GM18498 (cell line): ENCODE results near the gene ZRSR2.
"Not testable (repeated sequence)": the region's sequence is repeated elsewhere in the genome, so short reads cannot be mapped to it uniquely, and the experiment has no call there.

Experiments
- ATAC-seq: cut with Tn5 transposase; IDR thresholded peaks from one replicate; pipeline ENCODE4 v1.9.1; 2021; ENCODE audit warnings: mild to moderate bottlenecking, moderate library complexity; ENCODE audit not compliant: unreplicated experiment

The ZRSR2 gene

DNA sequence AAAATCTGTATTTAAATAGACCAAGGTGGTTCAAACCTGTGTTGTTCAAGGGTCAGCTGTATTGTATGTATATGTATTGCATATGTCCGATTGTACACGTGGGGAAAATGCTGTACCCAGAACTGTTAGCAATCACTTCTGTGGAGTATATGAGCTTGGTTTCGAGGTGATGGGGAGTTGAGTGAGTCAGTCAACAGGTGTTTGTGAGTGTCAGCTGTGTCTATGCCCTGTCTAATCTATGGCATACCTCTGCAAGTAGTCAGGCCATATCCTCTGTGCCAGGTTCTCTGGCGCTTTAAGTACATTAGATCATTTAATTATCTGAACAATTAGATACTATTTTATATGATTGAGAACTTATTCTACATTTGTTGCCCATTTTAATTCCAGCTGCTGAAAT, 7.4 kb downstream of the ZRSR2 start:
- no peak for ATAC-seq

DNA sequence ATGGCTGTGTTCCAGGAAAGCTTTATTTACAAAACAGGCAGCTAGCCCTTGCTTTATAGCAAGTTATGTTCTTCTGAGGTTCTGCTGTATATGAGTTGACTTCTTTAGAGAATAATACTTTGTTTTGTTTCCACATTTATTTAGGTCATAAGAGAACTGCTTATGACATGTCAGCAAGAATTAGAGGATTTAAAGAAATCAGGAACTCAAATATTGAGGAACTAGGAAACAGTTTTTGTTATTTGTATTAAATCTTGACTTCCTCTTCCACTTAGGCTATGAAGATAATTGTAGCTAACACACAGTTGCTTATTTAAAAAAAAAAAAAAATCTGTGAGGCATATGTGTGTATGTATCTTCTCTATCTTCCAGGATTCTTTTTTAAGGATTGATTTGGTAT, 14.3 kb downstream of the ZRSR2 start:
- no peak for ATAC-seq

DNA sequence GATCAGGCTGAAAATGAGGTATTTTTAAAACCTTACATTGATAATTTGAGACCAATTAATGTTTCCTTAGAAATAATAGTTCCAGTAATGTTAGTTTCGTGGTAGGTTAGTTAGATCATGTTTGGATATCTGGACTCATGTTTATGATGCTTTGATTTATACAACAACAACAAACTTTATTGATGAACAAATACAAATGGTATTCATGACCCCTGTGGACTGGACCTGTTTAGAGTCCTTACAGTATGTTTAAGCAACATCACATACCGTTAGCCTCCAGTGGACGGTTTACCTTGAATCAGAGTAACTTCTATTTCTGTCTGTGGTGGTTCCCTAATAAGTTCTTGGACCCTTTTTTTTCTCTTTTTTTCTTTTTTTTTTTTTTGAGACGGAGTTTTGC, 18.0 kb downstream of the ZRSR2 start:
- ATAC-seq, result no peak

- no peak for ATAC-seq
These were observed 22.1 kb downstream of the ZRSR2 start for GRCh38 chrX:15812192-15812938.

DNA sequence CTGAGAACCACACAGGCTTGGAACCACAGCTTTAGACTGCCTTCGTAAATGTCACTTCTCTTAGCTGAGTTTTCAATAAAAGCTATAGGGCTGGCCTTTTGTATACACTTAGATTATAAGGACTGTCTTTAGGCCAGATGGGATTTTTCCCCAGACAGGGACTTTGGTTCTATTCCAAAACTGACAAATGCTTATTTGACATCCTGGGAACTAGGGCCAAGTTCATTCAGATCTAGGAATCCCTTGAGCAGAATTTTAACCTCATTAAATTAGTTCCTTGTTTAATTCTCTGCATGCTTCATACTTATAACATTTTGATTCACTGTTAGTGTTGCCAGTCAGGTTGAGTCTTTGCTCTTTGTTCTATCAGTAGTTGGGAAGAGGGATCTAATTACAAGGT, 23.1 kb downstream of the ZRSR2 start:
- ATAC-seq, result no peak

DNA sequence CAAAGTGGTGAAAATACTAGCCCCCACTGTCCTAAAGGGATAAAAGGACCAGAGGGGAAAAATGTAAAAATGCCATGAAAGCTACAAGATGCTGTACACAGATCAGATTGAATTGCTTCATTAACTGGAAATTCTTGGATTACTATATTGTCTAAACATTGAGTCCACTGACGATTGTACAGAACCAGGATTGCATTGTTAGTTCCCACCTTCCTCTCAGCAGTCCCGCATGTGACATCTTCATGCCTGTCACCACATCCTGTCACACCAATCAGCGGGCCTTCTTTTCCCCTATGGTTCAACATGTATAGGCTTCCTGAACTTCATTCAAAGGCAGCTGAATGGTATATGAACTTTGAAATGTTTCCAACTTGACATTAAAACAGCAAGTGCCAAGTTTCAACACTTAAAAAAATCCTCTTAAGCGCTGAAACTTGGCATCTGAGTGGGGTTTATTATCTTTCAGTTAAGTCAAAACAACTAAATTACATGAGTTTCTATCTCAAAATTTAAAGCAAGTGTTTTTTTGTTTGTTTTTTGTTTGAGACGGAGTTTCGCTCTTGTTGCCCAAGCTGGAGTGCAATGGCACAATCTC, 24.6 kb downstream of the ZRSR2 start:
- no peak for ATAC-seq

DNA sequence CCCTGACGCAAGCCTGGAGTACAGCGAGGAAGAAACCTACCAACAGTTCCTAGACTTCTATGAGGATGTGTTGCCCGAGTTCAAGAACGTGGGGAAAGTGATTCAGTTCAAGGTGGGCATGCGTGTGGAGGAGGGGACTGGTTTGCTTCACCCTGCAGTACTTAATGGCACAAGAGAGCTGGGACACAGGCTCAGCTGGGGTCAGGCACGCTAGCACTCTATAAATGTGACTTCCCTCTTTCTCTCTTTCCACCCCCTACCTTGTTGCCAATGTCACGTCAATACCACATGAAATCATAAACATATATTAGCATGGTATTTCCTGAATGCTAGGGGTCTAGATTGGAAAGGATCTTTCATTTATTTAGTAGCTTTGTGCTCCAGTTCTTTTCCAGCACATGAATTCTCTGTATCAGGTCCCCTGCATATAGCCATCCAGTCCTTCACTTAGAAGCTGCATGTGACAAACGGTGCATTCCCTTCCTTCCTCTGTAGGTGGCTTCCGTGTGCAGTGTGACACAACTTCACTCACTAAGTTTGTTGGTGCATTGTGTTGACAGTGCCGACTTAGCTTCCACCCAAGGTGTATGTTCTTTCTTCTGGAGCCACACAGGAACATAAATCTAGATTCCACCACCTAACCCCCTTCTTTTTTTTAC, 25.6 kb downstream of the ZRSR2 start:
- ATAC-seq, result no peak

DNA sequence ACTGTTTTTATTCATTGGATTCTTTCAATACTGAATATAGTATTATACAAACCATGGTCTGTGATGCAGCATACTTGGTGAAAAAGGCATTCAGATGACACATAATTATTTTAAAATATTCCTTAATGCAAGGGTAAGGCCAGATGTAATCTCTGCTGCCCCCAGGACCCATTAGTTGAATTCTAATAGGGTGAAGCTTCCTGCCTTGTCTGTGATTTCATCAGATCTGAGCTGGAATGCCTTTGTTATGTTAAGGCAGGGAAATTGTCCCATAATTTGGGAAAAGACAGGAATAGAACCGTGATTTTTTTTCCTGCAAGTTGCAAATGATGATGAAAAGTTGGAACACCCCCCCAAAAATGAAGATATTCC, 26.1 kb downstream of the ZRSR2 start:
- no peak for ATAC-seq

- ATAC-seq, result no peak
These were observed 26.6 kb downstream of the ZRSR2 start for GRCh38 chrX:15816886-15817285.

DNA sequence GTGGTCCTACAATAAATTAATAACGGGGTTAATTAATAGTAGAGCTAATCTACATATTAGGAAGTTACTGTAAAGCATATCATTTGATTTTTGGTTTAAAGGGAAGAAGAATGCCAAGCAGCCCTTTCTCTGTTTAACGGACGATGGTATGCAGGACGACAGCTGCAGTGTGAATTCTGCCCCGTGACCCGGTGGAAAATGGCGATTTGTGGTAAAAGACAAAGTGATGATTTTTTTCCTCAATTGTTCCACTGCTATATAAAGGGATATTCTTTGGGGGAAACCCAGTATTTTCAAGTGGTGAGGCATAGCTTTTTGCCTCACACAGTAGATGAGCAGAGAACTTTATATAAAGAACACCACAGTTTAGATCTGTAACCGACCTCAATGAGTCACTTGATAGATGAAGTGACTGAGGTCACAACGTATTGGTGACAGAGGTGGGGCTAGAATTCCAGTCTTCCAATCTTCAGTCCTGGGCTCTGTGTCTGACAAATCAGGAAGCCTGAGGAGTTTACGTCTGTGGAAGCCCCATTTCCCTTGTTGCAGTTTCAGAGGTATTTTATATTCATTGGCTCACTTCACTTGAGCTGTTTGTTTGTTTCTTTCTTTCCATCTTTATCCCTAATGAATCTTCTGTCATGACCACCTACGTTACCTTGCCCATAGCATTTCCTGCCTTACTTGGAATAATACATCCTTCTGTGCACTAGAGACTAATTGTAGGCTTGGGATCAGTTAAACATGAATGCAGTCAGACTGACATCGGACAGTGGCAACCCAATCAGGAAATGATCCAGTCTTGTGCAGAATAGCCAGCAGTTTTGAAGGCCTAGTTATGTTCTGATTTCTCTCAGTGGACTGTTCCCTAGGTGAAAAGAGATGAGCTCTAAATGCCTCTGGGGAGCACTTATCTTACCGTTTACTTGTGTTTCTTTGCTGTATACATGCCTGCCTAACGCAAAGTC, 30.1 kb downstream of the ZRSR2 start:
- no peak for ATAC-seq

GRCh38 chrX:15822922-15823321, 32.6 kb downstream of the ZRSR2 start:
- no peak for ATAC-seq

- ATAC-seq, result no peak
These were observed 35.7 kb downstream of the ZRSR2 start for GRCh38 chrX:15825936-15826335.

DNA sequence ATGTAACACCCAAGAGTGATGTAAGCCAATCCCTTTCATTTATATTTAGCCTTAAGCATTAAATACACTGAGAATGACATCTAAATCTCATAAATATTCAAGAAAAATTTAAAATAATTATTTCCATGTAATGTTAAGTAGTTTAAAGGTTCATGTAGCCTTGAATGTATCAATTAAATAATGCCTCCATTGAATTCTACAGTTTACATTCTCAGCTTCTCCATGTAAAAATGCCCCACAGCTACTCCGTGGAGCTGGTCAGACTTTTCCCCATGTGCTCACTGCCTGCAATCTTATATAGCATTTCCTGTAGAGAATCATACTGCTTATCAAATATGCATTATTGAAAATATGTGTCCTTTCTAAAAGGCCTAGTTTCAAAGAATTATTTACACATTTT, 38.9 kb downstream of the ZRSR2 start:
- no peak for ATAC-seq

DNA sequence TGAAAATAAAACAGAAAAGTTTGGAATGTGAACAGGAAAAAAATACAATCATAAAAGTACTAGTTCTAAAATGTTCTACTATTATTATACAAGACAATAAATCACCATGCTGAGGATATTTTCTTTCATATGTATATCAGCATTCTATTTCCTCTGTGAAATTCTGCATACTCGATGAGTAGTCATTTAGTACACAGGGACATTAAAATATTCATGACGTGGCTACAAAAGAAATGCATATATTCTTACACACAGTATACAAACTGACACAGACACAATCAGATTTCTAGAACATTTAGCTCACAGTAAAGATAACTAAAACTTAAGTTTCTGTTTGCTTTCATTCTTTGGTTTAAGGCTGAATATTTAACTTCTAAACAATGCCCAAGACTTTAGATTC, 41.1 kb downstream of the ZRSR2 start:
- ATAC-seq, result not testable (repeated sequence)

DNA sequence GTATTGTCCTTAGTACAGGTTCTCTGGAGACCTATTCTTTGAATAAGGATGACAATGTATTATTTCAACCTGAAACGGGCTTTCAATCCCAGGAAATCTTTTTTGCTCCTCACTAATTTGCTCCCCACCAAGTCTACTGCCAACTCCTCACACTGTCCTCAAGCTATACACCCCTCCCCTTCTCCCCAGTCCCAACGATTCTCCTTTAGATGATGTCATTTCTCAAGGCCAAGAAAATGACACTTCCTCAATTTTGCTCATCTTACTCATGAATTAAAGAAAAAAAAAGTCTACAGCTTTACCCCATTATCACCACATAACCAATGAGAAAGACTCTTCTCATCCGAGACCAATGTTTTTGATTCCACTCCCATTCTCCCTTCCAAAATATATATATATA, 43.8 kb downstream of the ZRSR2 start:
- ATAC-seq, result no peak

DNA sequence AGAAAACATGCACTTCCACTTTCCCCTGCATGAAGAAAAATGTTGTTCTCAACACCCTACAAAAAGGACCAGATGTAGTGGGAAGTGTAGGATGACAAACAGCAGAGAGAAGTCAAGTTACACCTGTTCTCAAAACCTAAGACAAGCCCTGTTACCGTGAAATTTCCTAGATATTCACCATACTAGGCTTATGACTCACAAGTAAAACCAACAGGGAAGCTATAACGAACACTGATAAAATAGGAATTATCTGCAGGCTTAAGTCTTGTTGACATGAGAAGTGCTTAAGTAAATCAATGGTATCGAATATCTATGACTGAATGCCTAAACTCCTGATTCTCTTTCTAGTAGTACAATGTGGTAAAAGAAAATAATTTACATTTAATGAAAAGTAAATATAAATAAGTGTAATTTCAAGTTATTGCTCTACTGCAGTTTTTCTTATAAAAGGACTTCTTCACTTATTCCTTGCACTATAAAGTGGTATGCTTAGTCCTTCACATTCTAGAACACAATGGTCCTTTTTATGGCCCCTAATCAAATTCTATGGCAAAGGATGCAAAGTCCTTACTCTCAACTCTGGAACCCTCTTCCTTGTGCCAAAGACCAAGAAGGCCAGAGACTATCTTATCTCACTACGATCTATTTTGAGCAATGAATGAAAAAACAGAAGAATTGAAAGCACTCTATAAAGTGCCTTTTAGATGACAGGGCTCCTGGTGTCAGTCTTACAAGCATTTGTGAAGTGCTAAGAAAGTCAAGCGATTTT, 44.7 kb downstream of the ZRSR2 start:
- ATAC-seq, result no peak

DNA sequence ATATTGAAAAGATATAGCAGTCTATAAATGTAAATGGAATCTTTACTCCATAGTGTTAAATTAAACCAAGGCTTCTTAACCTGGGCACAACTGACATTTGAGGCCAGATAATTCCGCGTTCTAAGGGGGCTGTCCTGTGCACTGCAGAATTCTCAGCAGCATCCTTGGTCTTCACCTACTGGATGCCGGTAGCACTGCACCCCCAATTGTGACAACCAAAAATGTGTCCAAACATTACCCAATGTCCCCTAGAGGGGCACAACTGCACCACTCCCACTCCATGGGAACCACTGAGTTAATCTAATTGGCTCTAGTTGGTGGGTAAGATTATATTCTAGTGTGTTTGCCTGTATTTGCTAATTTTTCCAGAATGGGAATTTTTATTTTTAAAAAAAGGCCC, 47.7 kb downstream of the ZRSR2 start:
- ATAC-seq, result no peak

DNA sequence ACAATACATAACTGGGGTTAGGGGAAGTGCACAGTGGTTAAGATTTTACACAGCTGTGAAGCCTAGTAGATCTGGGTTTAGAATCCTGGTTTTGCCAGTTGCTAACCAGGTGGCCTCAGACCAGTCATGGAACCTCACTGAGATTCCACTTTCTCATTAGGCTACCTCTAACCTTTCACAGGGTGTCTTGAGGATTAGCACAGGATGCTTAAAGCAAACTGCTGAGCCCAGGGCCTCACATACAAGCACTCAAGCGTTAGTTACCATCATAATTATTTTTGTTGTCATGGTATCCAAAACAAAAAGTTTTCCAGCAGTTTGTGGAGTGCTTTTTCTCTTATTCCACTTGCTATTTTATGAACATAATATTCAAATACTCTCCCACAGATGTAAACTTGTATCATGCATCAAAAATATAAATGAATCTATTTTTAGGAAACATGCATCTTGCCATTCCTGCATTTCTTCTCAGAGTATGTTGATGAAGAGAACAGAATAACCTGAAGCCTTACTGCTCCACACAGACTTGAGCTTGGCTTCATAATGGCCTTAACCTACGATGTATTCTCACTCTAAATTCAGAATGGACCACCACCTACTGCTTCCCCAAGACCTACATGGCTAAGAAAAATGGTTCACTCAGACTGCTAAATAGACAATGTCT, 51.7 kb downstream of the ZRSR2 start:
- no peak for ATAC-seq

DNA sequence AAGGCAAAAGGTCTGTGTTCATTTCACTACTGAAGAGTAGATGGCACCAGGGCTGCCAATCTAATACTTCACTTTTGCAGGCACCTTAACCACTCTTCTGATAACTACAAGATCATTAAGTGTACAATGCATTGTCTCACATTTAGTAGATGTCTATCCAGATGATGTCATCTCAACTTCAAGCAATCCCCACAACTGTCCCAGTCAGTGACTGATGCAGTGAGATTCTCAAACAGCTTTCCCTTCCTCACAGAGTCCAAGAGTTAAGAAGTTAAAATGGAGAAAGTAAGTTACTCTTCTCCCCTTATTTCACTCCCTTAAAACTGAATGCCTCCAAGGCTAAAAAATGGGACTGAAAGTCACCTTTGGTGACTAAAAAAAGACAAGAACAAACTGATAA, 53.7 kb downstream of the ZRSR2 start:
- no peak for ATAC-seq

GRCh38 chrX:15848576-15848975, 58.3 kb downstream of the ZRSR2 start:
- ATAC-seq, result no peak
